Chondrocyte (in vitro differentiated cells): ENCODE measurements around the gene EGLN1. TPM values are rescaled to one million over a fixed set of nuclear protein-coding genes. Genes with fewer than 3 reads are reported as not detected.
"Not testable (repeated sequence)": the region's sequence is repeated elsewhere in the genome, so short reads cannot be mapped to it uniquely, and the experiment has no call there.

ENCODE experiments used
- DNase-seq: peaks from one replicate; pipeline ENCODE4 v3.0.0; 2021; ENCODE audit warnings: mixed read lengths, low spot score
- H3K27ac Mint-ChIP-seq: one replicate; pipeline ENCODE4 v1.8.0; 2021; ENCODE audit warnings: mild to moderate bottlenecking, moderate library complexity, mixed read lengths; ENCODE audit not compliant: unreplicated experiment
- H3K27me3 Mint-ChIP-seq: 2 replicates; pipeline ENCODE4 v1.8.0; 2021; ENCODE audit warnings: low read depth, mixed read lengths
- H3K36me3 Mint-ChIP-seq: 2 replicates; pipeline ENCODE4 v1.8.0; 2021; ENCODE audit warnings: low read depth, mixed read lengths
- H3K4me1 Mint-ChIP-seq: 2 replicates; pipeline ENCODE4 v1.8.0; 2021; ENCODE audit warnings: low read depth, mild to moderate bottlenecking, mixed read lengths
- H3K4me3 Mint-ChIP-seq: one replicate; pipeline ENCODE4 v1.8.0; 2021; ENCODE audit warnings: mild to moderate bottlenecking, moderate library complexity, mixed read lengths; ENCODE audit not compliant: unreplicated experiment
- H3K9me3 Mint-ChIP-seq: 2 replicates; pipeline ENCODE4 v1.8.0; 2021; ENCODE audit warnings: low read depth, mixed read lengths
- CTCF ChIP-seq: fragments of 200-600 bp; sonication (generic); IDR thresholded peaks from 2 replicates; pipeline ENCODE4 v1.5.0; 2021; ENCODE audit warnings: antibody characterized with exemption, mild to moderate bottlenecking, moderate library complexity
- total RNA-seq: library from RNA; stranded (reverse); gene quantifications from 3 replicates; pipeline ENCODE4 v1.2.1, GENCODE V29; 2021

Gene EGLN1
- total RNA-seq, 1 donor from 2014 or later: 36.6 TPM

DNA sequence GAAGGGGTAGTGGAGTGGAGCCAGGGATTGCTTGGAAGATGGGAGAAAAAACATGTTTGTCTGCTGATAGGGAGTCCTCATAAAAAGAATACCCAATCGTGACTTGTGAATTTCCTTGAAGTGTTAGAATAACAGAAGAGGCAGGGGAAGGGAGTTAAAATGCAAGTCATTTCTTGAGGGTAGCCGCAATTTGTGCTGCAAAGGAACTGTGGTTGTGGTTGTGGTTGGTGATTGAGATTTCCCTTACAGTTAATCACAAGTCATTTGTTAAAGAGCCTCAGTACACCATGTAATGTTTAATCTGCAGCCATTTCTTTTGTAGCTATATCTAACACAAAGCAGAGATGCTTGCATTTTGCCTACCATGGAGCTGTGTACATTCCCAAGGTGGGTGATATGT, 38.5 kb upstream of the EGLN1 start:
- Mint-ChIP-seq H3K4me1 (peaks cover 9% of the 10 kb centered on the region), H3K9me3 (peaks cover 14% of the 10 kb centered on the region)

DNA sequence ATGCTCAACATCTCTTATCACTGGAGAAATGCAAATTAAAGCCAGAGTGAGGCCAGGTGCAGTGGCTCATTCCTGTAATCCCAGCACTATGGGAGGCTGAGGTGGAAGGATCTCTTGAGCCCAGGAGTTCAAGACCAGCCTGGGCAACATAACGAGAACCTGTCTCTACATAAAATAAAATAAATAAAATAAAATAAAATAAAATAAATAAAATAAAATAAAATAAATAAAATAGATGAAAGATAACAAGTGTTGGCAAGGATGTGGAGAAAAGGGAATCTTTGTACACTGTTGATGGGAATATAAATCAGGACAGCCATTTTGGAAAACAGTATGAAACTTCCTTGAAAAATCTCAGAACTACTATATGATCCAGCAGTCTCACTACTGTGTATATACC, 37.4 kb upstream of the EGLN1 start:
- not testable (repeated sequence) for H3K27me3 Mint-ChIP-seq, H3K36me3 Mint-ChIP-seq, DNase-seq, H3K4me3 Mint-ChIP-seq, H3K27ac Mint-ChIP-seq, H3K4me1 Mint-ChIP-seq
- peaks cover 11% of the 10 kb centered on the region for H3K9me3 Mint-ChIP-seq

More for the DNA sequence above, 38.5 kb upstream of the EGLN1 start:
- DNase-seq: no peak
- Mint-ChIP-seq H3K36me3 (peaks cover 7% of the 10 kb centered on the region), H3K27me3 (peaks cover 9% of the 10 kb centered on the region), H3K27ac (no peak overlapping the region), H3K4me3 (no peak overlapping the region)
- TF ChIP-seq CTCF: no peak

DNA sequence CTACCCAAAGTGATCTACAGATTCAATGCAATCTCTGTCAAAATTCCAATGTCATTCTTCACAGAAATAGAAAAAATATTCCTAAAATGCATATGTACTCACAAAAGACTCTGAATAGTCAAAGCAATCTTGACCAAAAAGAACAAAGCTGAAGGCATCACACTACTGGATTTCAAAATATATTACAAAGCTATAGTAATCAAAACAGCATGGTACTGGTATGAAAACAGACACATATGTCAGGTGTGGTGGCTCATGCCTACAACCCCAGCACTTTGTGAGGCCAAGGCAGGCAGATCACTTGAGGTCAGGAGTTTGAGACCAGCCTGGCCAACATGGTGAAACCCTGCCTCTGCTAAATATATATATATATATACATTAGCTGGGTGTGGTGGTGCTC, 35.9 kb upstream of the EGLN1 start:
- H3K9me3 Mint-ChIP-seq: peaks cover 11% of the 10 kb centered on the region
- H3K27ac Mint-ChIP-seq, H3K36me3 Mint-ChIP-seq, DNase-seq, H3K4me3 Mint-ChIP-seq, H3K4me1 Mint-ChIP-seq, H3K27me3 Mint-ChIP-seq: not testable (repeated sequence)

- Mint-ChIP-seq H3K27me3 (peaks cover 12% of the 10 kb centered on the region), H3K9me3 (peaks cover 25% of the 10 kb centered on the region)
- H3K4me1 Mint-ChIP-seq, DNase-seq, H3K27ac Mint-ChIP-seq, H3K4me3 Mint-ChIP-seq, H3K36me3 Mint-ChIP-seq: not testable (repeated sequence)
These were observed 32.0 kb upstream of the EGLN1 start for GRCh38 chr1:231454133-231454532.

GRCh38 chr1:231446138-231446537, 24.1 kb upstream of the EGLN1 start:
- peaks cover 18% of the 10 kb centered on the region for H3K27me3 Mint-ChIP-seq
- no peak overlapping the region for H3K4me3 Mint-ChIP-seq
- H3K9me3 Mint-ChIP-seq: peaks cover 27% of the 10 kb centered on the region
- no peaks in the 10 kb centered on the region for H3K4me1 Mint-ChIP-seq
- TF ChIP-seq CTCF: no peak
- no peak for DNase-seq
- peaks cover 4% of the 10 kb centered on the region for H3K36me3 Mint-ChIP-seq
- H3K27ac Mint-ChIP-seq: no peak overlapping the region

- DNase-seq: no peak
- no peak for TF ChIP-seq CTCF
- H3K27me3 Mint-ChIP-seq: peaks cover 7% of the 10 kb centered on the region
- peaks cover 19% of the 10 kb centered on the region for H3K9me3 Mint-ChIP-seq
- no peak overlapping the region for H3K4me3 Mint-ChIP-seq
- H3K27ac Mint-ChIP-seq: no peak overlapping the region
- no peaks in the 10 kb centered on the region for H3K4me1 Mint-ChIP-seq
- H3K36me3 Mint-ChIP-seq: peaks cover 2% of the 10 kb centered on the region
These were observed 22.0 kb upstream of the EGLN1 start for GRCh38 chr1:231444059-231444458.

GRCh38 chr1:231443363-231443762, 21.3 kb upstream of the EGLN1 start:
- peaks cover 2% of the 10 kb centered on the region for H3K36me3 Mint-ChIP-seq
- H3K4me1 Mint-ChIP-seq: no peaks in the 10 kb centered on the region
- H3K4me3 Mint-ChIP-seq: no peak overlapping the region
- DNase-seq: no peak
- peaks cover 19% of the 10 kb centered on the region for H3K9me3 Mint-ChIP-seq
- H3K27me3 Mint-ChIP-seq: peaks cover 7% of the 10 kb centered on the region
- no peak for TF ChIP-seq CTCF
- H3K27ac Mint-ChIP-seq: no peak overlapping the region
